Stomach (tissue), 4 donors: ENCODE measurements around the gene CHTF18.

Experiments used
- CTCF ChIP-seq, 7 experiments: fragments of 450-650 bp in 4 of 7; fragments of 200-600 bp in 3 of 7; sonication (generic) in 3 of 7; IDR thresholded peaks; one replicate each; pipeline ENCODE4 v1.5.1; 2016 to 2019; ENCODE audit warnings: antibody characterized with exemption in 7 of 7, control low read depth in 2 of 7, mild to moderate bottlenecking in 1 of 7
- EP300 ChIP-seq: sonication (generic); formaldehyde crosslinking; IDR thresholded peaks from one replicate; pipeline ENCODE4 v1.6.1; 2017; ENCODE audit warnings: antibody characterized with exemption
- POLR2A ChIP-seq, 4 donors: fragments of 450-650 bp; IDR thresholded peaks; one replicate each; pipeline ENCODE4 v1.6.1; 2016; ENCODE audit warnings: antibody characterized with exemption in 4 of 4, control low read depth in 2 of 4, mild to moderate bottlenecking in 1 of 4, moderate library complexity in 1 of 4
- POLR2AphosphoS5 ChIP-seq, 3 donors: sonication (generic); formaldehyde crosslinking; IDR thresholded peaks; one replicate each; pipeline ENCODE4 v1.6.1; 2016; ENCODE audit warnings: antibody characterized with exemption in 3 of 3

DNA sequence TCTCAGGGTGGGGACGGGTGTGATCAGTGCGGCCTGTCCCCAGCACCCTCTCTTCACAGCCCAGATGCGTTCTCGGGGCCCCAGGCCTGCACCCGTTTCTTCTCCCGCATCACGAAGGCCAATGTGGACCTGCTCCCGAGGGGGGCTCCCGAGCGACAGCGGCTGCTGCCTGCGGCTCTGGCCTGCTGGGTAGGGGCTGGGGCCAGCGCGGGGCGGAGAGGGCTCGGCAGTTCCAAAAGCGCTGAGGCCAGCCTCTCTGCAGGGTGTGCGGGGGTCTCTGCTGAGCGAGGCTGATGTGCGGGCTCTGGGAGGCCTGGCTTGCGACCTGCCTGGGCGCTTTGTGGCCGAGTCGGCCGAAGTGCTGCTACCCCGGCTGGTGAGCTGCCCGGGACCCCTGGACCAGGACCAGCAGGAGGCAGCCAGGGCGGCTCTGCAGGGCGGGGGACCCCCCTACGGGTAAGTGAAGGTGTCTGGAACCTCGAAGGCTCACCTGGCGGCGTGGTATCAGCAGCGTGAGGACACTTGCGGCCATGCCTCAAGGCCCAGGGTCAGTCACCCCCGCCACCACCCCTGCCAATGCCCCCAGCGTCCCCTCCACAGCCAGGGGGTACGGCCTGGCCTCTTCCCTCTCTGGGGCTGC is 23.5 kb upstream of the CHTF18 start:
- no peak for TF ChIP-seq CTCF (IDR thresholded peaks at IDR 0.05)
- TF ChIP-seq POLR2A (IDR thresholded peaks at IDR 0.05) = no peak
- TF ChIP-seq POLR2AphosphoS5 (IDR thresholded peaks at IDR 0.05) = no peak
- no peak for TF ChIP-seq EP300
